ENCODE measurements around the gene ZNRD2.

Gene ZNRD2

GRCh38 chr11:65610404-65610803, 40.1 kb downstream of the ZNRD2 start:
- no peak for DNase-seq (ENCODE audit: low read depth)

GRCh38 chr11:65611028-65611757, 40.9 kb downstream of the ZNRD2 start:
- no peak for DNase-seq (ENCODE audit: low read depth)

- no peak for DNase-seq (ENCODE audit: low read depth)
Observed at GRCh38 chr11:65611758-65612603, 41.7 kb downstream of the ZNRD2 start.

DNA sequence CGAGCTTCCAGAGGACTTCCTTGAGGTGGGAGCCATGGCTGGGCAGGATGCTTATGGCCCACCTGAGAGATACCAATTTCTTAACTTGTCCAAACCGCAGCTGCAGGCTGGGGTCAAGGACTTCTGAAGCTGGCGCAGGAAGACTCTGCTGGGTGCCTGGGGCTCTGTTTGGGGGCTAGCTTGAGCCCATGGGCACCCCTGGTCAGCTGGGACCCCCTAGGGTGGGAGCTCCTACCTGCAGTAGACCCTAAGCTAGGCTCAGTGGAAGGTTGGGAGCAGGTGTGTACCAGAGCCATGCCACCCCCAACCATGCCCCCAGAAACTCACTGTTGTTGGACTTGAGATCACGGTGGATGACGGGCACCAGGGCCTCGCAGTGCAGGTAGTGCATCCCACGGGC, 42.4 kb downstream of the ZNRD2 start:
- no peak for DNase-seq (ENCODE audit: low read depth)

- DNase-seq (ENCODE audit: low read depth) = no peak
Observed at GRCh38 chr11:65613091-65613928, 43.0 kb downstream of the ZNRD2 start.

GRCh38 chr11:65615229-65615949, 45.1 kb downstream of the ZNRD2 start, which contains the start of gene PCNX3:
PCNX3 (plus strand) TSS chr11:65615776; CDS start chr11:65616312, 536 bp downstream.
- peak; percentile 100 for DNase-seq (ENCODE audit: low read depth)

DNA sequence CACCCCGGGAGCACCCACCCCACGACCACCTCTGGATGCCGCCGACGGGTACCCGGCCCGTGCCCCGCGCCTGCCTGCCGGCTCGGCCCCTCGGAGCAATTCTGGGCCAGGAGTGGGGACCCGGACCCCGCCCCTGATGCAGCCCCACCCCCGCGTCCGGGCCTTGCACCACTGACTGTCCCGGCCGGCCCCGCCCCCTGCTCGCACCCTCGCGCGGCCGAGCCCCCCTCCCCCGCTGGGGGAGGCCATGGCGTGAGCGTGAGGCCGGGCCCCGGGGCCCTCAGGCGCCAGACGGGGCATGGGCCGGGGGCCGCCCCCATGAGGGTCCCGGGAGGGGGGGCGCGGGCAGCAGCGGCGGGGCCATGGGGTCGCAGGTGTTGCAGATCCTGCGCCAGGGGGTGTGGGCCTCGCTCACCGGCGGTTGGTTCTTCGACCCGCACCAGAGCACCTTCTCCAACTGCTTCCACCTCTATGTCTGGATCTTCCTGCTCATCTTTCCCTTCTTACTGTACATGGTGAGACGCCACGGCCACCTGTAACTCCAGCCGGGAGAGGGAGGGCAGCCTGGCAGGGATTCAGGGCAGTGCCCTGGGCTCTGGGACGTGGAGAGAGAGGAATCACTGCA, 45.8 kb downstream of the ZNRD2 start:
- no peak for DNase-seq (ENCODE audit: low read depth)

GRCh38 chr11:65616575-65617001, 46.3 kb downstream of the ZNRD2 start:
- DNase-seq (ENCODE audit: low read depth) = no peak

DNA sequence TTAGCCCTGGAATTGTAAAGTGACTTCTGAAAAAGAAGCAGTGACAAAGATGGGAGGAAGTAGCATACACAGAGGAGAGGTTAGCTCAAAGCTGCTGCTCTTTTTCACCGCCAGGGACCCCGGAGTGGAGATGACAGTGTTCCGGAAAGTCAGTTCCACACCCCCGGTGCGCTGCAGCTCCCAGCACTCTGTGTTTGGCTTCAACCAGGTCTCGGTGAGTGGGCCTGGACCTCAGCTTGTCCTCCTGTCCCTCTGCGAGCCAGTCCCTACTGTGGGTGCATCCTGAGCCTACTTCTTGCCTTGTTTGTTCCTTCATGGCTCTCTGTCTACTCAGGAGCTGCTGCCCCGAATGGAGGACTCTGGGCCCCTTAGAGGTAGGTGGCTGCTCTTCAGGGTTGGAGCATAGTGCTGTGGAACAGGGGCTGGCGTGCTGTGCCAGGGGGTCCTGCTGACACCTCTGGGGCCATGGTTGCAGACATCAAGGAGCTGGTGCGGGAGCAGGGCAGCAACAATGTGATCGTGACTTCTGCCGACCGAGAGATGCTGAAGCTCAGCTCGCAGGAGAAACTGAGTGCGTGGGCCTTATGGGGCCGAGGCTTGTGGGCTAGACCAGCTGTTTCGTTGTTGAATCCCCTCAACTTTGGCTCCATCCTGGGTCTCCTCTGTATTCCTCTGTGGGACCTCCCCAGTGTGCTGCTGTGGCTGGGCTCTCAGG, 47.0 kb downstream of the ZNRD2 start:
- DNase-seq (ENCODE audit: low read depth) = no peak

- no peak for DNase-seq (ENCODE audit: low read depth)
Observed at GRCh38 chr11:65617990-65618751, 47.9 kb downstream of the ZNRD2 start.

DNA sequence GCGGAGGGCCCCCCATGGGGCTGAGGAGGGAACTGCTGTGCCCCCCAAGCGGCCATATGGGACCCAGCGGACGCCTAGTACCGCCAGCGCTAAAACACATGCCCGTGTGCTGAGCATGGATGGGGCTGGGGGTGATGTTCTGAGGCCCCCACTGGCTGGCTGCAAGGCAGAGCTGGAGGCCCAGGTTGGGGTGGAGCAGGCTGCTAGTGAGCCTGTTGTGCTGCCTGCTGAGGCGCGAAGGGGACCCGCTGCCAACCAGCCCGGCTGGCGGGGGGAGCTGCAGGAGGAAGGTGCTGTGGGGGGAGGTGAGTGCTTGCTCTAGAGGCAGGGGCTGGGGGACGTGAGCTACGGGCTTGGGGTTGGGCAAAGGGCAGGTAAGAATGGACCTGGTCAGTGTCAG, 48.5 kb downstream of the ZNRD2 start:
- DNase-seq (ENCODE audit: low read depth) = no peak

- DNase-seq (ENCODE audit: low read depth) = no peak
Observed at GRCh38 chr11:65619281-65619928, 49.1 kb downstream of the ZNRD2 start.

- DNase-seq (ENCODE audit: low read depth) = no peak
Observed at GRCh38 chr11:65620666-65621065, 50.4 kb downstream of the ZNRD2 start.

DNA sequence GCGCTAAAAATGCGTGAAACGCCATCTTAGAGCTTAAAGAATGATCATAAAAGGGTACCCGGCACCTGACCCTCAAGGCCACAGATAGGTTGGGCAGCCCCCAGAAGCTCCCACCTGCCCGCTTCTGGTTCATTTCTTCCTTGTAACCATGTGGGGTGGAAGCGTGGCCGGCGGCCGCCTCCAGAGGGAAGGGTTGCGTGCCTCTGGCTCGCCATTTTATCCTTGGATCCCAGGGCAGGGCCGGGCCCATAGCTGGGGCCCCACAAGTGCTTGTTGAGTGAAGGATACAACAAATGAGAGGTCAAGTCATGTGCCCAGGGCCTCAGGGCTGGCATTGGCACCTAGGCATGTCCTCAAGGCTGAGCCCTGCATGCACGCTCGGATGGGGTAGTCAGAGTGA, 51.2 kb downstream of the ZNRD2 start:
- DNase-seq (ENCODE audit: low read depth) = no peak
